Adrenal gland (tissue), 12 donors: ENCODE data around the gene PLK5. TPM values are rescaled to one million over a fixed set of nuclear protein-coding genes. Genes with fewer than 3 reads are reported as not detected.

Experiments
- DNase-seq, 7 donors: peaks; one replicate each; pipeline ENCODE4 v3.0.0-alpha.2; 2019 to 2020
- H3K27ac ChIP-seq, 5 donors: fragments of 200-600 bp; sonication (generic) in 4 of 5; 1 replicate in 3 of 5; 2 replicates in 2 of 5; pipeline versions ENCODE4 v1.5.1 to v1.8.0; 2016 to 2020; ENCODE audit warnings: mild to moderate bottlenecking in 1 of 5
- H3K27me3 ChIP-seq: fragments of 200-600 bp; 2 replicates; pipeline ENCODE4 v1.8.0; 2021
- H3K36me3 ChIP-seq, 2 donors: fragments of 200-600 bp; replicated peaks in 1 of 2; 1 replicate in 1 of 2; 2 replicates in 1 of 2; pipeline versions ENCODE4 v1.5.1 to v1.8.0; 2018 to 2022
- H3K4me1 ChIP-seq, 2 donors: fragments of 200-600 bp; replicated peaks in 1 of 2; 1 replicate in 1 of 2; 2 replicates in 1 of 2; pipeline versions ENCODE4 v1.5.1 to v1.8.0; 2018 to 2021
- H3K4me3 ChIP-seq, 4 donors: fragments of 200-600 bp; sonication (generic) in 3 of 4; one replicate each; pipeline ENCODE4 v1.5.1; 2016 to 2018
- H3K9me3 ChIP-seq, 3 donors: fragments of 200-600 bp; sonication (generic) in 1 of 3; replicated peaks in 1 of 3; 1 replicate in 2 of 3; 2 replicates in 1 of 3; pipeline versions ENCODE4 v1.5.1 to v1.8.0; 2016 to 2021
- POLR2A ChIP-seq, 2 donors: fragments of 450-650 bp; IDR thresholded peaks; one replicate each; pipeline ENCODE4 v1.6.1; 2017; ENCODE audit warnings: antibody characterized with exemption in 2 of 2, mild to moderate bottlenecking in 2 of 2, moderate library complexity in 1 of 2
- WGBS, 4 donors: extraction: QIAGEN DNeasy Blood & Tissue Kit in 2 of 4; methylation state at CpG; one replicate each; pipeline versions ENCODE4 v1.1.5 to v1.1.7; 2013 to 2017; 5-methylcytosine and 5-hydroxymethylcytosine counted together
- intact Hi-C, 2 donors: fragments of 100-400 bp; cut with DNase I; formaldehyde crosslinking; loops; one replicate each; pipeline versions ENCODE4 v1.14.1 to v1.15.0; 2022 to 2023
- polyA plus RNA-seq, 3 donors: library from polyadenylated mRNA; stranded (reverse); fragments of 200-250 nt in 2 of 3; fragments of 350-450 nt in 1 of 3; fragmentation: Illumina TruSeq in 1 of 3; extraction: RNeasy Lipid Tissue Mini Kit (QIAGEN cat#74804) in 1 of 3; gene quantifications; one replicate each; pipeline ENCODE4 v1.2.3, GENCODE V29; 2013 to 2014
- total RNA-seq, 9 donors: library from RNA; depleted of rRNA in 4 of 9; stranded (reverse); fragments of >200 nt in 4 of 9; fragments of 120-200 nt in 1 of 9; fragmentation: NEBNext Ultra II Directional in 1 of 9; extraction: Animal tissue kit (Norgen Biotek cat#: 25700) in 1 of 9; gene quantifications; one replicate each; pipeline versions ENCODE4 v1.1.0 to v1.2.4, GENCODE V29; 2013 to 2023
- TF ChIP-seq, protein P1 (sequence below), 6 experiments: fragments of 450-650 bp in 4 of 6; fragments of 200-600 bp in 2 of 6; sonication (generic) in 1 of 6; IDR thresholded peaks; 1 replicate in 5 of 6; 2 replicates in 1 of 6; pipeline versions ENCODE4 v1.5.1 to v1.8.0; 2016 to 2021; ENCODE audit warnings: antibody characterized with exemption in 6 of 6, mild to moderate bottlenecking in 2 of 6, moderate library complexity in 1 of 6
- donor health status: healthy with polysubstance abuse.
- donor health status: Bipolar disorder and iron deficiency.
- donor health status: DM: yes; HTN: yes; CAD: no.
- donor health status: DM: no; HTN: no; CAD: no.
- donor health status: DM: no; HTN: no; CAD: no.
- donor health status: DM: yes; HTN: yes; CAD: no.

The PLK5 gene
- total and polyA plus RNA-seq, 12 donors = 0.15 to 1.0 (median 0.32) TPM; not detected in 8

- intact Hi-C loops = no loop called here
- no peaks in the 10 kb centered on the region for H3K27me3 ChIP-seq
- WGBS, 4 donors = 80 to 89% (median 82%) methylated on average over 9 of the region's 9 CpGs
Observed at GRCh38 chr19:1572795-1573194, 48.9 kb downstream of the PLK5 start.

DNA sequence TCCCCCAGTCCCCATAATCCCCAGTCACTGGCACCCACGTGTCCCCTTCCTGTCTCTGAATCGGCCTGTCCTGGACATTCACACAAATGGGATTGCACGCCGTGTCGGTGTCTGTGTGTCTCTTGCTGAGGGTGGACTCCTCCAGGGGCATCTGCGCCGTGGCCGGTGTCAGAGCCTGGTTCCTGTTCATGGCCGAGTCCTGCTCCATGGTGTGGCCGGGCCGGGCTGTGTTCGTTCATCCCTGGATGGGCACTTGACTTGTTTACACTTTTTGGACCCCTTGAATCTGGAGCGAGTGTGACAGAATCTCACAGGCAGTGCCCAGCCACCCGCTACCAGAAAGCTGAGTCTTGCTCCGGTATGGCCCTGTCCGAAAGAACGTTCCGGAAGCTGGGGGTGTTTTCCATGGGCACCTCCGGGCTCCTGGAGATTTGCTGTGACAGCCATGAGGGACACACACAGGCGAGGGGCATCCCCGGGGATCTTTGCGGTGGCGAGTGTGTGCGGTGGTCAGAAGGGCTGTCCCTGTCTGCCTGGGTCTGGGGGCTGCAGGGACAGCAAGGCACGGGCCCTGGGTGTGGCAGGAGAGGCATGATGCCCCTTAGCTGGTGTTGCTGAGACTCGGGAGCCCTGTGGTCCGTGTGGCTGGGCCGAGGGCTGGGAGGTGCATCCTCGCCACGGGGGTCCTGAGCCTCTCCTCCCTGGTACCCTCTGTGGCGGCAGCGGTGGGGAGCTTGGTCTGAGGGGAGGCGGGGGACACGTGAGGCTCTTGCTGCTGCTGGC is 50.7 kb downstream of the PLK5 start:
- H3K36me3 ChIP-seq = peaks cover 0 to 24% of the 10 kb centered on the region in 2 donors
- intact Hi-C loops = no loop called here
- no peak overlapping the region for H3K4me3 ChIP-seq
- no peak for DNase-seq
- TF ChIP-seq POLR2A (IDR thresholded peaks at IDR 0.05) = no peak
- TF ChIP-seq, protein P1, sequence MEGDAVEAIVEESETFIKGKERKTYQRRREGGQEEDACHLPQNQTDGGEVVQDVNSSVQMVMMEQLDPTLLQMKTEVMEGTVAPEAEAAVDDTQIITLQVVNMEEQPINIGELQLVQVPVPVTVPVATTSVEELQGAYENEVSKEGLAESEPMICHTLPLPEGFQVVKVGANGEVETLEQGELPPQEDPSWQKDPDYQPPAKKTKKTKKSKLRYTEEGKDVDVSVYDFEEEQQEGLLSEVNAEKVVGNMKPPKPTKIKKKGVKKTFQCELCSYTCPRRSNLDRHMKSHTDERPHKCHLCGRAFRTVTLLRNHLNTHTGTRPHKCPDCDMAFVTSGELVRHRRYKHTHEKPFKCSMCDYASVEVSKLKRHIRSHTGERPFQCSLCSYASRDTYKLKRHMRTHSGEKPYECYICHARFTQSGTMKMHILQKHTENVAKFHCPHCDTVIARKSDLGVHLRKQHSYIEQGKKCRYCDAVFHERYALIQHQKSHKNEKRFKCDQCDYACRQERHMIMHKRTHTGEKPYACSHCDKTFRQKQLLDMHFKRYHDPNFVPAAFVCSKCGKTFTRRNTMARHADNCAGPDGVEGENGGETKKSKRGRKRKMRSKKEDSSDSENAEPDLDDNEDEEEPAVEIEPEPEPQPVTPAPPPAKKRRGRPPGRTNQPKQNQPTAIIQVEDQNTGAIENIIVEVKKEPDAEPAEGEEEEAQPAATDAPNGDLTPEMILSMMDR (IDR thresholded peaks at IDR 0.05) = no peak
- no peak overlapping the region for H3K27ac ChIP-seq
- H3K4me1 ChIP-seq = no peaks in the 10 kb centered on the region
- no peaks in the 10 kb centered on the region for H3K27me3 ChIP-seq
- H3K9me3 ChIP-seq = no peaks in the 10 kb centered on the region
- WGBS, 4 donors = 83 to 87% (median 84%) methylated on average over 14 to 34 of the region's 34 CpGs

More at GRCh38 chr19:1572795-1573194, 48.9 kb downstream of the PLK5 start:
- DNase-seq = no peak
- Histone ChIP-seq H3K9me3 (no peaks in the 10 kb centered on the region), H3K4me1 (peaks cover 3 to 4% of the 10 kb centered on the region in 2 donors), H3K36me3 (peaks cover 0 to 13% of the 10 kb centered on the region in 2 donors), H3K27ac (no peak overlapping the region), H3K4me3 (no peak overlapping the region)
- no peak for TF ChIP-seq POLR2A (IDR thresholded peaks at IDR 0.05)
- TF ChIP-seq, protein P1 (IDR thresholded peaks at IDR 0.05) = no peak

- Histone ChIP-seq H3K9me3 (no peaks in the 10 kb centered on the region), H3K27me3 (no peaks in the 10 kb centered on the region), H3K4me3 (no peak overlapping the region), H3K36me3 (peaks cover 0 to 35% of the 10 kb centered on the region in 2 donors), H3K27ac (no peak overlapping the region), H3K4me1 (no peaks in the 10 kb centered on the region)
- 74 to 80% (median 79%) methylated on average over 15 to 22 of the region's 22 CpGs for WGBS, 4 donors
- no peak for DNase-seq
- TF ChIP-seq POLR2A (IDR thresholded peaks at IDR 0.05) = no peak
- TF ChIP-seq, protein P1 (IDR thresholded peaks at IDR 0.05) = no peak
- intact Hi-C loops = no loop called here
Observed at GRCh38 chr19:1575323-1576241, 51.7 kb downstream of the PLK5 start.
